Smooth muscle cell (in vitro differentiated cells): ENCODE measurements around the gene AP4E1. TPM values are rescaled to one million over a fixed set of nuclear protein-coding genes. Genes with fewer than 3 reads are reported as not detected.

Experiments
- DNase-seq: peaks from one replicate; lab custom pipeline; 2025; ENCODE audit not compliant: unreplicated experiment; lab: John Stamatoyannopoulos, UW
- H2AFZ ChIP-seq: fragments of 200-600 bp; sonication (generic); 2 replicates; pipeline ENCODE4 v1.6.0; 2016; ENCODE audit warnings: antibody characterized with exemption, low read depth, mild to moderate bottlenecking
- H3F3A ChIP-seq: fragments of 200-600 bp; sonication (generic); 2 replicates; pipeline ENCODE4 v1.6.0; 2017; ENCODE audit warnings: antibody characterized with exemption, low read depth
- H3K27ac ChIP-seq: fragments of 200-600 bp; sonication (generic); 2 replicates; pipeline ENCODE4 v1.5.1; 2016; ENCODE audit warnings: low read depth, mild to moderate bottlenecking
- H3K27me3 ChIP-seq: fragments of 200-600 bp; sonication (generic); 2 replicates; pipeline ENCODE4 v1.6.1; 2016; ENCODE audit warnings: low read depth, mild to moderate bottlenecking
- H3K36me3 ChIP-seq: fragments of 200-600 bp; sonication (generic); 2 replicates; pipeline ENCODE4 v1.5.1; 2016; ENCODE audit warnings: low read depth
- H3K4me1 ChIP-seq: fragments of 200-600 bp; sonication (generic); 2 replicates; pipeline ENCODE4 v1.5.1; 2016; ENCODE audit warnings: low read depth
- H3K4me2 ChIP-seq: fragments of 200-600 bp; sonication (generic); 2 replicates; pipeline ENCODE4 v1.6.0; 2016; ENCODE audit warnings: mild to moderate bottlenecking
- H3K4me3 ChIP-seq: fragments of 200-600 bp; sonication (generic); 2 replicates; pipeline ENCODE4 v1.5.1; 2016; ENCODE audit warnings: mild to moderate bottlenecking
- H3K79me2 ChIP-seq: fragments of 200-600 bp; sonication (generic); 2 replicates; pipeline ENCODE4 v1.6.0; 2016; ENCODE audit warnings: low read depth, mild to moderate bottlenecking
- H3K9ac ChIP-seq: fragments of 200-600 bp; sonication (generic); 2 replicates; pipeline ENCODE4 v1.6.0; 2016; ENCODE audit warnings: low read depth
- H3K9me3 ChIP-seq: fragments of 200-600 bp; sonication (generic); replicated peaks from 2 replicates; pipeline ENCODE4 v1.5.1; 2016; ENCODE audit warnings: low read depth
- H4K20me1 ChIP-seq: fragments of 200-600 bp; sonication (generic); 2 replicates; pipeline ENCODE4 v1.6.0; 2016; ENCODE audit warnings: low read depth
- WGBS: methylation state at CpG from one replicate; pipeline ENCODE4 v1.1.7; 2016; ENCODE audit warnings: low lambda C conversion rate; 5-methylcytosine and 5-hydroxymethylcytosine counted together
- polyA plus RNA-seq: library from polyadenylated mRNA; unstranded; fragments of >200 nt; fragmentation: Nextera tagmentation; extraction: Ambion mirVana; gene quantifications from 2 replicates; pipeline ENCODE4 v1.2.1, GENCODE V29; 2016
- total RNA-seq: library from RNA; depleted of rRNA; stranded (reverse); fragments of >200 nt; gene quantifications from 2 replicates; pipeline ENCODE4 v1.2.3, GENCODE V29; 2014
- TF ChIP-seq, protein P1 (sequence below): fragments of 200-600 bp; sonication (generic); IDR thresholded peaks from 2 replicates; pipeline ENCODE4 v1.5.1; 2017; ENCODE audit warnings: borderline replicate concordance, mild to moderate bottlenecking, antibody characterized with exemption; ENCODE audit not compliant: insufficient read depth, poor library complexity, severe bottlenecking

Gene AP4E1
- total and polyA plus RNA-seq, 2 experiments from 2014 or later, result 2.3 to 8.2 TPM

DNA sequence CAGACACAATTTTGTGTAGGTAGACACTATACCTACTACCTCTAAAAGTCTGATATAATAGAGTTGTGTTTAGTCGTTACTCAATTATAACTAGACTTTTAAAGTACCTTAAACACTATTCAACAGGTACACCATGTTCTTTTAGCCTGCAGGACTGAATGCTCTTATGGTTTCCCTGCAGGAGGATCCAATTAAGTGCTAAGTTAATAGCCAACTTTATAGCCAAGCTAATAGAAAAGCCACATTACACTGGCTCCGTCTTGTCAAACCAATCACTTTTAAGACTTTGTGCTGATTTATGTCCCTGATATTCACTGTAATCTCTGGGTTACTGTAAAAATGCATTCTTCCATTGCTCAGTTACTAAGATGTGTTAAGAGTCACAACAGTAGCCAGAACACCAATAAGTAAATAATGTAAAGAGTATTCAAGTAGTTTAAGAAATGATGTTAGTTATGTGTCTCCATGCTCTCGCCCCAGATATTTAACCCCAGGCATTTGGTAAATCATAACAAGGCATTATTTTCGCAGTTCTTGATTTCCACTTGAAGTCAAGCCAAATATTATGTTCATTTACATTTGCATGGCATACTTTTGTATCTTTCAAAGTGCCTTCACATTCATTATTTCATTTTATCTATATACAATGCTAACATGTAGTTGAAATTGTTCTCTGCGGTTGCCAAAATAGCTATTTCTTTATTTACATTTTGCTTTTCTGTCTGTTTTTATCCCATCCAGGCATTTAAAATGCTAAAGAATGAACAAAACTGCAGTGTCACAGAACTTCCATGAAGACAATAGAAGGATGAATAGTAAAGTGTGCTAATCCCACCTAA is 42.7 kb upstream of the AP4E1 start:
- H3K36me3 ChIP-seq, result no peaks in the 10 kb centered on the region
- H3F3A ChIP-seq, result no peaks in the 10 kb centered on the region
- no peak for DNase-seq
- WGBS, result 65% methylated on average over 5 of the region's 5 CpGs
- H4K20me1 ChIP-seq, result no peaks in the 10 kb centered on the region
- H3K79me2 ChIP-seq, result no peaks in the 10 kb centered on the region
- no peak overlapping the region for H3K27ac ChIP-seq
- H3K4me1 ChIP-seq, result no peaks in the 10 kb centered on the region
- H3K9ac ChIP-seq, result no peak overlapping the region
- H3K4me3 ChIP-seq, result no peak overlapping the region
- H3K4me2 ChIP-seq, result no peak overlapping the region
- H2AFZ ChIP-seq, result no peak overlapping the region
- no peaks in the 10 kb centered on the region for H3K9me3 ChIP-seq
- TF ChIP-seq, protein P1, sequence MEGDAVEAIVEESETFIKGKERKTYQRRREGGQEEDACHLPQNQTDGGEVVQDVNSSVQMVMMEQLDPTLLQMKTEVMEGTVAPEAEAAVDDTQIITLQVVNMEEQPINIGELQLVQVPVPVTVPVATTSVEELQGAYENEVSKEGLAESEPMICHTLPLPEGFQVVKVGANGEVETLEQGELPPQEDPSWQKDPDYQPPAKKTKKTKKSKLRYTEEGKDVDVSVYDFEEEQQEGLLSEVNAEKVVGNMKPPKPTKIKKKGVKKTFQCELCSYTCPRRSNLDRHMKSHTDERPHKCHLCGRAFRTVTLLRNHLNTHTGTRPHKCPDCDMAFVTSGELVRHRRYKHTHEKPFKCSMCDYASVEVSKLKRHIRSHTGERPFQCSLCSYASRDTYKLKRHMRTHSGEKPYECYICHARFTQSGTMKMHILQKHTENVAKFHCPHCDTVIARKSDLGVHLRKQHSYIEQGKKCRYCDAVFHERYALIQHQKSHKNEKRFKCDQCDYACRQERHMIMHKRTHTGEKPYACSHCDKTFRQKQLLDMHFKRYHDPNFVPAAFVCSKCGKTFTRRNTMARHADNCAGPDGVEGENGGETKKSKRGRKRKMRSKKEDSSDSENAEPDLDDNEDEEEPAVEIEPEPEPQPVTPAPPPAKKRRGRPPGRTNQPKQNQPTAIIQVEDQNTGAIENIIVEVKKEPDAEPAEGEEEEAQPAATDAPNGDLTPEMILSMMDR, result no peak
- H3K27me3 ChIP-seq, result no peaks in the 10 kb centered on the region

DNA sequence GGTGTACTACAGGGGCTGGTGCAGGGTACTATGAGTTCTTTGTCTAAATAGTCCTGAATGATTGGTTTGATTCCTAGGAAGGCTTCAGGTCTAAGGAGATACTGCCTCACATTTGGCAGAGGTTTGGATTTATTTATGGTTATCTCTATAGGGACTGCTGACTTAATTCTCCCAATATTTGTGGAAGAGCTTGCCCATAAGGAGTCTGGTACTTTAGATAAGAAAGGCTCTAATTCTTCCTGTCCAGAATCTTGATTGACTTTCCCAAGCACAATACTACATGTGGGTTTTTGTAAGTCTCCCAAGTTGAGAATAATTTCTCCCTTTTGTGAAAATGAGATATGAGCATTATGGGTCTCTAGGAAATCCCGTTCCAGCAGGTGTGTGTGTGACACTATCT is 36.7 kb upstream of the AP4E1 start:
- no peaks in the 10 kb centered on the region for H3K4me1 ChIP-seq
- TF ChIP-seq, protein P1, result no peak
- H2AFZ ChIP-seq, result no peak overlapping the region

DNA sequence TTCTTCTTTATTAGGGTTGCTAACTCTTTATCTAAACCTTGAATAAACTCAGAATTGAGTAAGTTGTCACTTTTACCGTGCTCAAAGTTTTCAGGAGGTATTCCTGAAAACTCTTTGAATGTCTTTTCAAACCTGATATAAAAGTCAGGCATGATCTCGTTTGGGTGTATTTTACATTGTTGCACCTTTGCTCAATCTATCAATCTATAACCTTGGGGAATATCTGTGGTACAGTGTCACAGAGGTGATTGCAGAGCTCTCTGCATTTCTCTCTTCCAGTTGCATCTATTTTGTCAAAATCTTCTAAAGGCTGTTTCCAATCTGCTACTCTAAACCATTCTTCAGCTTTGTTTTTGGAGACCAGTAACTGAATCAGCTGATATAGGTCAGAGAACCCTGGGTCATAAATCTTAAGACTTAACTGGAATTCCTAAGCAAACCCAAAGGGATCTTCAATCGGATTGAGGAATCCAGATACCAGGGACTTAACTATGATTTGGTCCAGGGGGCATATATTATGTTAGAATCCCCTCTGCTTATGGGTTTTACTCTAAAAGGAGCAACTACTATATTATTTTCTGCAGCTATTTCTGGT is 35.6 kb upstream of the AP4E1 start:
- H3K4me2 ChIP-seq, result peak overlapping the region; percentile 2
- no peaks in the 10 kb centered on the region for H3F3A ChIP-seq
- no peak overlapping the region for H3K9ac ChIP-seq
- WGBS, result 45% methylated on average over 3 of the region's 3 CpGs
- no peak overlapping the region for H3K27ac ChIP-seq
- no peaks in the 10 kb centered on the region for H3K9me3 ChIP-seq
- TF ChIP-seq, protein P1, result no peak
- H3K36me3 ChIP-seq, result no peaks in the 10 kb centered on the region
- no peaks in the 10 kb centered on the region for H4K20me1 ChIP-seq
- DNase-seq, result no peak
- H3K4me3 ChIP-seq, result no peak overlapping the region
- H3K27me3 ChIP-seq, result no peaks in the 10 kb centered on the region
- no peaks in the 10 kb centered on the region for H3K79me2 ChIP-seq
- H3K4me1 ChIP-seq, result no peaks in the 10 kb centered on the region
- H2AFZ ChIP-seq, result no peak overlapping the region

More for the DNA sequence above, 36.7 kb upstream of the AP4E1 start:
- Histone ChIP-seq H3K9me3 (no peaks in the 10 kb centered on the region), H3F3A (no peaks in the 10 kb centered on the region), H3K4me3 (no peak overlapping the region), H3K9ac (no peak overlapping the region), H3K27me3 (no peaks in the 10 kb centered on the region), H3K36me3 (no peaks in the 10 kb centered on the region), H3K4me2 (no peak overlapping the region), H4K20me1 (no peaks in the 10 kb centered on the region), H3K27ac (no peak overlapping the region), H3K79me2 (no peaks in the 10 kb centered on the region)
- WGBS, result 81% methylated on average over 1 of the region's 1 CpG
- DNase-seq, result no peak
